Measurements from ENCODE around the gene NR2F1-AS1. TPM values are rescaled to one million over a fixed set of nuclear protein-coding genes. Genes with fewer than 3 reads are reported as not detected.

The NR2F1-AS1 gene
- total and polyA plus RNA-seq, 2 experiments from 2014 or later = 0.45 to 0.49 TPM

- no peak overlapping the region for H3K4me3 ChIP-seq
- DNase-seq (ENCODE audit: low read depth in 1 of 2, low spot score in 1 of 2) = no peak
- no peak overlapping the region for H3K27ac ChIP-seq
- H3K4me1 ChIP-seq (ENCODE audit: low read depth) = no peaks in the 10 kb centered on the region
- H3K36me3 ChIP-seq = no peaks in the 10 kb centered on the region
- H3K9me3 ChIP-seq (ENCODE audit: low read depth) = no peaks in the 10 kb centered on the region
- no peak for TF ChIP-seq CTCF (IDR thresholded peaks at IDR 0.05; ENCODE audit: low read depth, low read length)
- no peaks in the 10 kb centered on the region for H3K27me3 ChIP-seq
These were observed 101.0 kb downstream of the NR2F1-AS1 start for GRCh38 chr5:93479982-93480509.

DNA sequence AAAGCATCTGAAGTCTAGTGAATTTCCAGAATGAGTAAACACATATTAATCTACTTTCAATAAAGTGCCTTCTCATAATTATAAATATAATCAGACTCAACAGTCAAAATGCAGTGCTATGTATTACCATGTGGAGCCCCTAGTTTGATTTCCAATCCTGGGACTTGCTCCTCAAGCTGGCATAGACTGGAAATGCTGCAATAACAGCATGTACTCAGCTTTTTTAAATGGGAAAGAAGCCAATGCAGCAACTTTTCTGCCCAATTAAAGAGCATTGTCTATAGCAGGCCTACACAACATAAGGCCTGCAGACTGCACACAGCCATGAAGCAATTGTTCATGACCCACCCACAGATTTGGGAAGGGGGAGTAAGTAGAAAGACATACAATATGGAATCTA is 103.2 kb downstream of the NR2F1-AS1 start:
- H3K27me3 ChIP-seq = no peaks in the 10 kb centered on the region
- H3K4me1 ChIP-seq (ENCODE audit: low read depth) = no peaks in the 10 kb centered on the region
- H3K9me3 ChIP-seq (ENCODE audit: low read depth) = no peaks in the 10 kb centered on the region
- H3K27ac ChIP-seq = no peak overlapping the region
- DNase-seq (ENCODE audit: low read depth in 1 of 2, low spot score in 1 of 2) = peak in 1 of 2 donors; percentile 30
- H3K36me3 ChIP-seq = no peaks in the 10 kb centered on the region
- no peak overlapping the region for H3K4me3 ChIP-seq
- TF ChIP-seq CTCF (IDR thresholded peaks at IDR 0.05; ENCODE audit: low read depth, low read length) = no peak

- DNase-seq (ENCODE audit: low read depth in 1 of 2, low spot score in 1 of 2) = no peak
- no peak for TF ChIP-seq CTCF (IDR thresholded peaks at IDR 0.05; ENCODE audit: low read depth, low read length)
- H3K9me3 ChIP-seq (ENCODE audit: low read depth) = no peaks in the 10 kb centered on the region
- H3K4me3 ChIP-seq = no peak overlapping the region
- H3K4me1 ChIP-seq (ENCODE audit: low read depth) = no peaks in the 10 kb centered on the region
- H3K27ac ChIP-seq = no peak overlapping the region
- no peaks in the 10 kb centered on the region for H3K27me3 ChIP-seq
- no peaks in the 10 kb centered on the region for H3K36me3 ChIP-seq
These were observed 104.7 kb downstream of the NR2F1-AS1 start for GRCh38 chr5:93476251-93476742.

DNA sequence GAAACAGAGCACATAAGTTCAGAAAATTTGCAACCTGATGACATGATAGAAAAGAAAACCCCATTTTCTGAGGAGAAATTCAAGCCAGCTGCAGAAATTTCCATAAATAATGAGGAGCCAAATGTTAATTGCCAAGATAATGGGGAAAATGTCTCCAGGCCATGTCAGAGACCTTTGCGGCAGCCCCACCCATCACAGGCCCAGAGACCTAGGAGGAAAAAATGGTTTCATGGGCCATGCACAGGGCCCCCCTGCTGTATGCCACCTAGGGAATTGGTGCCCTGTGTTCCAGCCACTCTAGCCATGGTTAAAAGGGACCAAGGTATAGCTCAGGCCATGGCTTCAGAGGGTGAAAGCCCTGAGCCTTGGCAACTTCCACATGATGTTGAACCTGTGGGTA is 118.1 kb downstream of the NR2F1-AS1 start:
- Histone ChIP-seq H3K36me3 (no peaks in the 10 kb centered on the region), H3K9me3 (ENCODE audit: low read depth) (no peaks in the 10 kb centered on the region), H3K4me3 (no peak overlapping the region), H3K4me1 (ENCODE audit: low read depth) (no peaks in the 10 kb centered on the region), H3K27ac (no peak overlapping the region), H3K27me3 (no peaks in the 10 kb centered on the region)
- DNase-seq (ENCODE audit: low read depth in 1 of 2, low spot score in 1 of 2) = no peak
- TF ChIP-seq CTCF (IDR thresholded peaks at IDR 0.05; ENCODE audit: low read depth, low read length) = no peak

DNA sequence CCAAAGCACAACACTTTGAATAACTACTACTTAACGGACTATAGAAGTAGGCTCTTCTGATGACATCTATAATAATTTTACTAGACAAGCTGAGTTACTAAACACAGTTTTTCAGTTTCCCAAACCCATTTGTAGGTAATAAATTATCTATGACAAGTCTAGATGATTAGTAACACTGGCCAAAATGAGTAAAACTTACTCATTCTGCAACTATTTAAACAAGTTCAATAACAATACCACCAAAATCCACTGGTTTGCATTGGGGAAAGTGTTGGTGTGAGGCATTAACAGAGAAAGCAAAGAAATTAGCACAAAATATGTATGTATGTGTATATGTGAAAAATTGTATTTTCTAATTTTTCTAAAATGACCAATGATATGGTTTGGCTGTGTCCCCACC is 119.3 kb downstream of the NR2F1-AS1 start:
- no peak for TF ChIP-seq CTCF (IDR thresholded peaks at IDR 0.05; ENCODE audit: low read depth, low read length)
- no peak overlapping the region for H3K4me3 ChIP-seq
- no peaks in the 10 kb centered on the region for H3K36me3 ChIP-seq
- no peaks in the 10 kb centered on the region for H3K9me3 ChIP-seq (ENCODE audit: low read depth)
- H3K27me3 ChIP-seq = no peaks in the 10 kb centered on the region
- no peaks in the 10 kb centered on the region for H3K4me1 ChIP-seq (ENCODE audit: low read depth)
- no peak overlapping the region for H3K27ac ChIP-seq
- no peak for DNase-seq (ENCODE audit: low read depth in 1 of 2, low spot score in 1 of 2)

All from cardiac muscle cell (in vitro differentiated cells and primary cell).